Renal cortex interstitium (tissue), 11 donors: ENCODE results near the gene HLA-DMA. TPM values are rescaled to one million over a fixed set of nuclear protein-coding genes. Genes with fewer than 3 reads are reported as not detected.
"Not testable (repeated sequence)": the region's sequence is repeated elsewhere in the genome, so short reads cannot be mapped to it uniquely, and the experiment has no call there.

Experiments used
- DNase-seq, 11 donors: peaks; one replicate each; pipeline ENCODE4 v3.0.0-alpha.2; 2013; ENCODE audit warnings: low read depth in 9 of 11, low spot score in 4 of 11; ENCODE audit errors: extremely low read depth in 1 of 11
- polyA plus RNA-seq, 3 donors: library from polyadenylated mRNA; unstranded; fragments of 120-200 nt; gene quantifications; one replicate each; pipeline ENCODE4 v1.2.1, GENCODE V29; 2013; ENCODE audit not compliant: insufficient read length in 3 of 3

The HLA-DMA gene
- polyA plus RNA-seq, 3 donors = 13.9 to 24.6 (median 22.5) TPM

DNA sequence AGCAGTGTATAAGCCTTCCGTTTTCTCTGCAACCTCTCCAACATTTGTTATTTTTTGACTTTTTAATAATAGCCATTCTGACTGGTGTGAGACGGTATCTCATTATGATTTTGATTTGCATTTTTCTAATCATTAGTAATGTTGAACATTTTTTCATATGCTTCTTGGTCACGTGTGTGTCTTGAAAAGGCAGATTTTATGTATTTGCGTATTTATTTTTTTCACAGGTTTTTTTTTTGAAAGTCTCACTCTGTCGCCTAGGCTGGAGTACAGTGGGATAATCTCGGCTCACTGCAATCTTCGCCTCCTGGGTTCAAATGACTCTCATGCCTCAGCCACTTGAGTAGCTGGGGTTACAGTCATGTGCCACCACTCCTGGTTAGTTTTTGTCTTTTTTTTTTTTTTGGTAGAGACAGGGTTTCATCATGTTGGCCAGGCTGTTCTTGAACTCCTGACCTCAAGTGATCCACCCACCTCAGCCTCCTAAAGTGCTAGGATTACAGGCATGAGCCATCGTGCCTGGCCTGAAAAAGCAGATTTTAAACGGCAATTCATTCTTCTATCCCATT lies 10.3 kb downstream of the HLA-DMA start:
- not testable (repeated sequence) for DNase-seq

DNA sequence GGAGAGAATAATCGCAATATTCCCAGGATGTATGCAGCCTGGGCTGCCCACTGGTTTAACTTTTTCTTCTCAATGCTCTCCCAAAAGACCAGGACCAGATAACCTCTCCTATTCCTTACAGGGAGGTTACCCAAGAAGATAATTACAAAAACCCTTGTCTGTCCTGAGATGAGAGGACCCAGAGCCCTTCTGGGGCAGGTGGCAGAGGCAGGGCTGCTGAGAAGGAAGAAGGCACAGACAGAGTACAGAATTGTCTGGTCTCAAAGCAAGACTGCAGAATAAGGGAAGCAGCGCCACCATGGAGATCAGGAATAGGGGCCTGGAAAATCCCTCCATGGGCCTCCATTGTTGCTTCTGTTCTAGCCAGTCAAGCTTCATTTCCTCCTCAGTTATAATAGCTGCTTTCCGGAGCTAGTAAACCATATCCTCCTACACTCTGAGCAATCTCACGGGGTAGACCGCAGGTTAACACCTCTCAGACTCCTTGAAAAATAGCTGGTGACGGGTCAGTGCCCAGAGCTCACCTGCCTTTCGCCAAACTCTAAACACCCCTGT lies 11.6 kb downstream of the HLA-DMA start:
- DNase-seq = peak in 6 of 11 donors; percentile 51 to 84 (median 76)

GRCh38 chr6:32940656-32941213 lies 12.2 kb downstream of the HLA-DMA start, which contains the start of gene HLA-DMB:
Gene HLA-DMB, minus strand, starts transcription at chr6:32941028. Its CDS starts 221 bp downstream, at chr6:32940807.
- peak in 8 of 11 donors; percentile 76 to 91 (median 80) for DNase-seq

- no peak for DNase-seq
Observed at GRCh38 chr6:32938494-32938893, 14.4 kb downstream of the HLA-DMA start.

DNA sequence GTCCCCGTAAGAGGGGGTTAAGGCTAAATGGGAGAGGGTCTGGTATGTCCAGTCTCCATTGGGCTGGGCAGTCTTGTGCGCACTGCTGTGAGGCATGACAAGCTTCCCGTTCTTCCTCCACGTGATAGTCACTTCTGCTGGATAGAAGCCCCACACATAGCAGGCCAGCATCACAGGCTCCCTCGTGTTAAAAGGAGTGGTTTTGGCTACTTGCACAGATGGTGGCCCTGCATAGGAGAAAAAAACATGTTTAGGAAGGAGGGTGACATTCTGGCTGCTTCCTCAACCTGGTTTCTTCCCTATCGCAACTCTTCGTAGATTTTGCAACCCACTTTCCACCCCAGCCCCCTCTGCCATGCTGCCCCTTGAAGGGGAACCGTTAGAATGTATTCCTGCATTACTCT lies 15.7 kb downstream of the HLA-DMA start:
- DNase-seq = no peak

DNA sequence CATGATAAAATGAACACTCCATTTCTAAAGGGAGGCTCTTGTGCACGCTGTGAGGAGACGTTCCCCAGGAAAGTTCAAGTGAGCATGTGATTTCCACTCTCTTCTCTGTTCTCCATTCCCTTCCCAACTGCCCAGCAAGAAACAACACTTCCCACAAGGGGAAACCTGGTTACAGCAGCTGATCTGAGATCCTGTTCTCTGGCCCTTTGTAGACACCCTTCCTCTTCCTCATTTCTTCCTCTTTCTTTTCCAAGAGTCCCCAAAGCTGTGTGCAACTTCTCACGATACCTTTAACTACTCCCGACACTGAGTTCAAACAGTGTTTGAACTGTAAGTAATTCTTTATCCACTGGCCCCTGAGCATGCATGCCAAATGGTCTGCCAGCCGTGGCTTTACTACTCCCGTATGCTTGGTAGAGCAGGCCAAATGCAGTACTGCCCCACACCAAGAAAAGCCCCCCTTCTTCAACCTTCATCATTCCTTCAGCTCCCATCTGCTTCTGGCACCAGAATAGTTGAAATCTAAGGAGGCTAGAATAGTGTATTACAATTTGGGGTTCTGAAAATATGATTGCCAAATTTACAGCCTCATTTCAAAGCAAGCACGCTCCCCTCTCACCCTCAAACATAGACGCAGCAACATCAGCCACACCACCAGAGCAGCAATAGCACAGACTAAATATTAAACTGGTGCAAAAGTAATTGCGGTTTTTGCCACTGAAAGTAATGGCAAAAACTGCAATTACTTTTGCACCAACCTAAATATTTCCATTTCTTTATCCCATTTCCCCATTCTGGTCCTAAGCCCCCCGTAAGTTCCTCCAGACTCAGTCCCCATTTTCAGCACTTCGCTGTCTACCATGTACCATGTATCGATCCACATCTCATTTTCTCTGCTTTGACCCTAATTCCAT lies 16.4 kb downstream of the HLA-DMA start:
- no peak for DNase-seq

GRCh38 chr6:32935551-32936238 lies 17.2 kb downstream of the HLA-DMA start:
- no peak for DNase-seq

GRCh38 chr6:32933661-32934085 lies 19.2 kb downstream of the HLA-DMA start:
- DNase-seq = peak in 1 of 11 donors; percentile 53

DNA sequence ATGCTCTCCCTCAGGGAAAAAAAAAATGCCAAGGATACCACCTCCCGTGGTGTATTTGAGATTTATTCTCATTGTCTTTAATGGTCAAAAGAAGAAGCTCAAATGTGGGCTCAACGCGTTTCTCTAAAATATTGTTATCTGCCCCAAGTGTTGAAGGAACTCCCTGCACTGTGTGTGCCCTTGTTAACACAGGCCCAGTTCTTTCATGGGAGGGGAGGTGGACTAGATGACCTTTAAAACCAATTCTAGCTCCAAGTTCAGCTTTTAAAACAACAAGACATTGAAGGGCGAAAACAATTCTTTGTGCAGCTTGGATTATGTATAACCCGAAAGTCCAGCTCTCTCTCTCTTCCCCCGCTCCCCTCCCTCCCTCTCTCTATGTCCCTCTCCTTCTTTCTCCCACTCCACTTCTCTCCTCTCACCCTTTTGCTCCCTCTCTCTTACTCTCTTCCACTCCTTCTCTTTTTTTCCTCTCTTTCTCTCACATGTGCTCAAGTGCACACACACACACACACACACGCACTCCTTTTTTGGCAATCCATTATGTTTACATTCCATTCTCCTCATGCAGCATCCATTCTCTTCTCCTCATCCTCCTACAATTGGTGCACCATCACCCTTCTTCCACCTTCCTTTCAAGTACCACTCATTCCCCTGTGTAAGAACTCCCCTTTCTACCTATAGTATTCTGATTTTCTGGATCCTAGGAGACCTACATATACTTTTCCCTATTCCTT lies 20.6 kb downstream of the HLA-DMA start:
- DNase-seq = no peak

DNA sequence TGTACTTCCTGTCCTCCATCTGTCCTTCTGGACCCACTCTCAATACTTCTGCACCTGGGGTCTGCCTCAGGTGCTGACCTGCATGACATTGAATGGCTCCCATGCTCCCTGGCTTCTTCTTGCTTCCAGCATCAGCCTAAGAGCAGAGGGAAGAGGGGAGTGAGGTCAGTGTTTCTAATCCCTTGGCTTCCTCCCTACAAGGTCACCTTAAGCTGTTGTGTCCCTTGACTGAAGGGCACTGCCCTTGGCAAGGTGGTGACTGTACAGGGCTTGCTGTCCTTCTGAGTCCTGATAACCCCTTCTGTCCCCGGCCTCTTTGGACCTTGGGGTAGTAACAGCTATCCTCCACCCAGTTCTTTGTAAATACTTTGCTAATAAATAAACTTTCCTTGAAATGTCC lies 21.7 kb downstream of the HLA-DMA start:
- DNase-seq = no peak

GRCh38 chr6:32922083-32922482 lies 30.8 kb downstream of the HLA-DMA start:
- no peak for DNase-seq

GRCh38 chr6:32920715-32921114 lies 32.2 kb downstream of the HLA-DMA start:
- no peak for DNase-seq

DNA sequence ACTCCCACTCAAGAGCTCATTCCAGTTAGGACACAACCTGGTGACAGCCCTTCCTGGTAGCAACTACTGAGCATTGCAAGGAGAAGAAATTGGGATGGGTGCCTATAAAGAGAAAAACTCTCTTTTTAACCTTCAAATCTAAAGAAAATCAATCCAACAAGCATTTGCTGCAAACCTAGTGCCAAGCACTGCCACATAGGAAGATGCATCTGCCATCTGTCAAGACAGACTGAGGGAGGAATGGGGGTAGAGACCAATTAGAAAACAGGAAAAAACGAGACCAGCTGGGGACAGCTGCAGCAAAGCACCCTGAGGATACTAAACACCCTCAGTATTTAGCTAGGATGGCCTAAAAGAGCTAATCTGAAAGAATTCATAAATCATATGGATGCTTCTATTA lies 39.9 kb downstream of the HLA-DMA start:
- peak in 1 of 11 donors; percentile 18 for DNase-seq

DNA sequence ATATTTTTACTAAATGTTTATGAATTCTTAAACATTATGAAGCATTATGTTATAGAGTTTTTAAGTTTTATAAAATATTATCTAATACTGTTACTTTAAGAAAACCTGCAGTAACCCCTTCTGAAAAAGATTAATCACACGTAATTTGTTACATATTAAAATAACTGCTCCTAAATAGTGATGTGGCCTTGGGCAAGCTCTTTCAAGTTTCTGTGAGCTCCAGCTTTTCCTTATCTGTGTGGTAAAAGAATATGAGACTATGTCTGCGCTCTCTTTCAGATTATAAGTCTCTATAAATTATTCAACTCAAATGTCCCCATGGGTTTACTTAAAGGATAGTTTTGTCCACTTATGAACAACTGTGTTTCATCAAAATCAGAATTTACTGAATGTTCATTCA lies 44.0 kb downstream of the HLA-DMA start:
- no peak for DNase-seq

DNA sequence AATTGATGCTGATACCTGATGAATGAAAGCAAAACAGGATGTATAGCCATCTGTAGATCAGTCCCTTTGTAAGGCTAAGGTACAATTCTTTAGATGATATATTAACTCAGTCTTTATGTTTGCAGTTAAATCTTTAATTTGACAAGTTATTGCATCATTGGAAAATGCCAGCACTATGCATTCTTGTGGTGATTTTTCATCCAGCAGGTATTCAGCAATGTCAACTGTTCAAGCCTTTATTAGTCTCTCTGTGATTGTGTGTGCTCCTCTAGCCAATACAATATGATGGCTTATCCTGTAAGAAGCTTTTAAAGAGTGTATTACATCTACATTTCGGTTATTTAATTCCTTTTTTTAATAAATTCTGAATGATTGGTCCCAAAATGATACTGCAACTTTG lies 46.4 kb downstream of the HLA-DMA start:
- DNase-seq = no peak

DNA sequence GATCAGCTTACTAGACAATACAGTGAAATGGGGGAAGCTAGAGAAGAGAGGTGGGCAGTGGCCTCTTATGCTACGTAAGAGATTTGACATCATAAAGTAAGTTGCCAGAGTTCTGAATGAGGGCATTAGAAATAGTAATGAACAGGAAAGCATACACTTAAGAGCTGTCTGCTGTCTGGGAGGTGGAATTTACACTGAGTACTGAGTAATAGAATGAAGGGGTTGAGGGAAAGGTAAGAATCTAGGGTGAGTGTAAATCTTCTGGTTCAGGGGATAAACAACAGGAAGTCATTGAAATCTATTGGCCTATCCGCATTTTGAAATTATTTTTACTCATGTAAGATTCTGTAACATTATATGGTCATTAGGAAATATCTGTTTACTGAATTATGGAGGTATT lies 47.8 kb downstream of the HLA-DMA start:
- DNase-seq = no peak

DNA sequence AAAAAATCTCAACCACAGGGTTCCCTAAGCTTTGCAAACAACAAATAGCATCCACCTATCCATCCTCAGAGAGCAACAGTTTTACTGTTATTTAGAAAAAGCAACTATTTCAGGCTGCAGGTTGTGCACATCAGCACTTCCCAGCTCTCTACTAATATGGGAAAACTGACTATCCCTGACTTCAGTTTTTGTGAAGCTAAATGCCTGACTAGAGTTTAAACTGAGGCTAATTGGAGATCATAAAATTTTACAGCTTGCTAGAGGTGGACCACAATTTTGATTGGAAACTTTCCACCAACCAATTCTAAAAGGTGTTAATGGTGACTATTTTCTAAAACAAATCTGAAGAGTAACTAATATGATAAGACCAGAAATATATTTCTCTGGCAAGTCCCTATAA lies 48.9 kb downstream of the HLA-DMA start:
- no peak for DNase-seq
